ENCODE data around the gene APRT.
A peak's percentile ranks its signal among the peaks of the same experiment; 100 is the strongest.

The APRT gene

DNA sequence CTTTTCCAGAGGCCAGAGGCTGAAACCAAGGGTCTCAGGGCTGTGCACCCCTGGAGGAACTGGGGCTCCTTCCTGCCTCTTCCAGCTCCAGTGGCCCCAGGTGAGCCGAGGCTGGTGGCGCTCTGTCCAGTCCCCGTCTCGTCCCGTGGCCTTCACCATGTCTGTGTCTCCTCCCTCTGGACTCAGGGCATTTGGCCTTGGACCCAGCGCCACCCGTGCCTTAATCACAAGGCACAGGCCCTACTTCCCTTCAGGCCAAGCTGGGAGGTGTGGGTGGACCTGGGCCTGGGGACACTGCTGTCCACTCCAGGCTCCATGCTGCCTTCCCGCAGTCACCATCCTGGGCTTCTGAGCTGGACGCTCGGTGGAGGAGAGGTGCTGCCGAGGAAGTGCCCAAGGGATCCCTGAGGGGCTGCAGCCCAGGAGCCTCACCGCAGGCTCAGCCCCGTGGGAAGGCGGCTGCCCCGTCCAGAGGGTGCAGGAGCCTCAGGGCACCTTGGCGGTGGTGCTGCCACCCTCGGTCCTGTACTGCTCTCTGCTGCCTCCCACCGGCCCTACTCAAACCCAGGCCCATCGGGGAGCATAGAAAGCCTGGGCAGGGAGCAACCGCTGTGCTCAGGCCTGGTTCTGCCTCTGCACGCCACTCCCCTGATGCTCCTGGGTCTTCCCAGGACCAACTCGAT lies 9.6 kb upstream of the APRT start:
- DNase-seq = no peak

GRCh38 chr16:88820385-88821025 lies 8.8 kb upstream of the APRT start:
- no peak for DNase-seq

GRCh38 chr16:88819126-88819525 lies 7.4 kb upstream of the APRT start:
- DNase-seq = no peak

DNA sequence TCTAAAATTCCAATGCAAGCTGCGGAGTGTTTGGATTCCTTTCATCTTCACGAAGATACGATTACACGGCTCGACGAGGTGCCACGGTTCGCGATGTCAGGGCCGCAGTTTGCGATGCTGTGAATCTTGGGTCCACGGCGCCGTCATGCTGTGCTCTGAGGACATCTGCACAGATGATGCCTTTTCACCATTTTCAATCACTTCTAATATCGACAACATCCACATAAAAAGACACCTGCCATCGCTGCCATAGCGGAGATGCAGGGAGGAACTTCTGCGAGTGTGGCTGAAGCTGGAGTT lies 6.8 kb upstream of the APRT start:
- DNase-seq = no peak

DNA sequence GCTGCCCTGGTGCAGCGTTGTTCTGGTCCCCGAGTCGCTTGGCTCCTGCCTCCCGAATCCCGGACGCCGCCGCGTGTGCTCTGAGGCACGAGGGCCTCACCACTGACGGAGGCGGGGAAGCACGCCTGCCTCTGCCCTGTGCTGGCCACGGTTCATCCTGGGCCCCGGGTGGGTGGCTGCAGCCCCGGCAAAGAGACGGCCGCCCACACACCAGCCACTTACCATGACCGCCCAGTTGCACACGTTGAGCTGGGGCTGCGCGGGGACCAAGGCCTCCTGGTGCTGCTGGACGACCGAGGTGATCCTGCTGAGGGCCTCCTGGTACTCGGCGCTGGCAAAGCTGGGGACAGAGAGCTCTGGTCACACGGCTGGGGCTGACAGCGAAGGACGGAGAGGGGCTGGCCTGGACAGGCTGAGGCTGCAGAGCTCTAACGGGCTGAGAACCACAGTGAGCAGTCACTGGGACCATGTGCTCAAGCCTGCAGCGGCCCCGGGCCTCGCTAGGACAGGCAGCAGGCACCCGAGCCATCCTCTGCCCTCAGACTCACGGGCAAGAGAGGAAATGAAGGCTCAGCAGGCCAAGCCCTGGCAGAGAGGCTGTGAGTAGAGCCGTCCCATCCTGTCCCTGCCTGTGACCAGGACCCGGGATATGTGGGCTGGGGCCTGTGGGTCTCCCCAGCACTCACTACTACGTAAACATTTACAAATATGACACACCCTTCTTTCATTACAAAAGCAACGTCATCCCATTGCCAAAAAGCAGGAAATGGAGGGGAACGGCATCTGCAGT lies 6.3 kb upstream of the APRT start:
- no peak for DNase-seq

- no peak for DNase-seq
Measured at GRCh38 chr16:88816736-88817535, 5.2 kb upstream of the APRT start.

- DNase-seq = peak; percentile 70
Measured at GRCh38 chr16:88815901-88816589, 4.3 kb upstream of the APRT start.

DNA sequence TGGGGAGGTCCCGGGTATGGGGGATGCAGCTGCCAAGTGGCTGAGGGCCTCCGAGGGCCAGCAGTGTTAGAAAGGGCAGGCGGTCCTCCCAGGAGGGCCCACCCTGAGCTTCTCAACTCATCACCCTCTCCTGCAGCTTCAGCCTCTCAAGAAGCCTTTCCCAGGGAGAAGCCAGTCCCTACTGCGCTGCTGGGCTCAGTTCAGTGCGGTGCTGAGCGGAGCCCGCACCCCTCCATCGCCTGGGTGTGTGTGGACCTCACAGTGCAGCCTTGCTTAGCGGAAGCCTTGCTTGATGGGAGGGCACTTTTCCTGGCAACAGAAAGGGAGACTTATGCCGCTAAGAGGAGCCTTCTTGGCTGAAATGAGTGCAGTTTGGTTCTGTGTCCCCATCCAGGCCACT lies 3.5 kb upstream of the APRT start:
- no peak for DNase-seq

DNA sequence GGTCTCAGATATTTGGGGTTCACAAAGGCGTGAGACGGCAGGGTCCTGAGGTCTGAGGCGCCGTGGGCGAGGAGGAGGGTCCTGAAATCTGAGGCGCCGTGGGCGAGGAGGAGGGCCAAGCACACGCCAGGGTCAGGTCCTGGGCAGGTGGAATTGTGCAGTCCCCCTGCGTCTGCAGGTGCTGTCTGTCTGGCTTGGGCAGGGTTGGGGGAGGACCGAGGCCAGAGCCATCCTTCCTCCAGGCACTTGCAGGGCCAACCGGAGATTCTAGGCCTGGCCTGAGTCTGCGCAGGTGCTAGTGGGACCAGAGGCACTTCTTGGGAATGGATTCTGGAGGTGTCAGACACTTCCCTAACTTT lies 2.4 kb upstream of the APRT start:
- DNase-seq = no peak

- no peak for DNase-seq
Measured at GRCh38 chr16:88813269-88814143, 1.8 kb upstream of the APRT start.

GRCh38 chr16:88812513-88813268 lies 963 bp upstream of the APRT start:
- no peak for DNase-seq

- DNase-seq = no peak
Measured at GRCh38 chr16:88810912-88811768, 588 bp downstream of the APRT start.

- no peak for DNase-seq
Measured at GRCh38 chr16:88810166-88810911, 1.4 kb downstream of the APRT start.

DNA sequence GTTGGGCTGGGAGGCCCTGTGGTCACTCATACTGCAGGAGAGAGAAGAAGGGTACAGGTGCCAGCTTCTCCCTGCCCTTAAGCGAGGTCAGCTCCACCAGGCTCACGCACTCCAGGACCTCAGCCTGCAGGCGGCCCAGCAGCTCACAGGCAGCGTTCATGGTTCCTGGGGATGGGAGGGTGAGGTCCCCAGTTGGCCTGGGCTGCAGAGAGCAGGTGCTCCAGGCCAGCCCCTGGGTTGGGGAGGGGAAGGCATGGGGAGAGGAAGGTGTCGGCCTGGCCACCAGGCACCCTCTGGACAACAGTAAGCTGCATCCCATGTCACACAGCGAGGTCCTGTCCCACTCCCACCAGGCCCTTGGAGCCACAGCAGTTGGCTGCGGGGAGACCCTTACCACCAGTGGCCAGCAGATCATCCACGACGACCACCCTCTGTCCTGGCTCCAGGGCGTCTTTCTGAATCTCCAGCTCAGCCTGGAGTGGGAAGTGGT lies 2.0 kb downstream of the APRT start:
- no peak for DNase-seq

GRCh38 chr16:88809068-88809675 lies 2.6 kb downstream of the APRT start:
- no peak for DNase-seq

GRCh38 chr16:88807626-88808453 lies 3.9 kb downstream of the APRT start:
- DNase-seq = no peak

DNA sequence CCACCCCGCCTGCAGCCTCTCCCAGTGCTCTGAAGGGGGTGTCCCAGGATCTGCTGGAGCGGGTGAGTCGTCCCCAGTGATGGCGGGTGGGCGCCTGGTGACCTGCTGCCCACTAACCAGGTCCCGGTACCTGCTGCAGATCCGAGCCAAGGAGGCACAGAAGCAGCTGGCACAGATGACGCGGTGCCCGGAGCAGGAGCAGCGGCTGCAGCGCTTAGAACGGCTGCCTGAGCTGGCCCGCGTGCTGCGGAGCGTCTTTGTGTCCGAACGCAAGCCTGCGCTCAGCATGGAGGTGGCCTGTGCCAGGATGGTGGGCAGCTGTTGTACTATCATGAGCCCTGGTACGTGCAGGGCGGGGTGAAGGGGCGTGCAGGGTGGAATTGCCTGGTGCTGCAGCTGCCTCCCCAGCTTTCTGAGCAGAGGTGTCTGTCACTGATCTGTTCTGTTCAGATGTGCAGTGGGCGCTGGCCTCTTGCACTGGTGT lies 4.5 kb downstream of the APRT start:
- no peak for DNase-seq
